K562 (cell line): ENCODE measurements around the gene AFF3. TPM values are rescaled to one million over a fixed set of nuclear protein-coding genes. Genes with fewer than 3 reads are reported as not detected.

ENCODE experiments used
- ATAC-seq: fragments of 200-7000 bp; cut with Tn5 transposase; 3 replicates; pipeline ENCODE4 v1.9.1; 2020; ENCODE audit warnings: moderate library complexity
- BruUV-seq: library from RNA; stranded (reverse); fragments of 400-500 nt; replicated peaks from 2 replicates; lab custom pipeline; 2021; lab: Mats Ljungman, UMichigan
- CTCF ChIA-PET: fragments of 300-600 bp; formaldehyde crosslinking; extraction: SDS; loops from one replicate; lab custom pipeline; 2021; ENCODE audit warnings: low intra/inter-chr PET ratio; lab: Yijun Ruan, JAX
- POLR2A ChIA-PET: fragments of 300-600, 350-650 bp; sonication (Branson Sonifier 250); formaldehyde crosslinking; extraction: SDS; loops from one replicate; lab custom pipeline; 2021; ENCODE audit warnings: antibody characterized with exemption, inconsistent platforms; lab: Yijun Ruan, JAX
- DNase-seq, 4 experiments: peaks; one replicate each; pipeline versions ENCODE4 v3.0.0 to v3.0.0-alpha.2; 2011 to 2018; ENCODE audit warnings: low spot score in 3 of 4, mixed read lengths in 3 of 4; ENCODE audit errors: extremely low read depth in 1 of 4
- FAIRE-seq: peaks from 2 replicates; lab custom pipeline; 2011; peaks lifted over from hg19 to GRCh38; lab: Jason Lieb, UNC
- H2AFZ ChIP-seq: 2 replicates; pipeline ENCODE4 v1.6.0; 2011; ENCODE audit warnings: low read depth, low read length, control low read depth, inconsistent platforms
- H3K27ac ChIP-seq: fragments of 200-600 bp; 3 replicates; pipeline ENCODE4 v1.8.0; 2011; ENCODE audit warnings: low read depth, mild to moderate bottlenecking, control low read depth, inconsistent platforms, low read length, moderate library complexity, mixed read lengths; ENCODE audit errors: extremely low read depth
- H3K27me3 ChIP-seq, 2 experiments: fragments of 300-600 bp in 1 of 2; 2 replicates in 1 of 2; 3 replicates in 1 of 2; pipeline versions ENCODE4 v1.6.0 to v1.8.0; 2011; ENCODE audit warnings: inconsistent platforms in 2 of 2, low read length in 2 of 2, mild to moderate bottlenecking in 1 of 2, mixed read lengths in 1 of 2, moderate library complexity in 1 of 2; ENCODE audit not compliant: control insufficient read depth in 2 of 2, insufficient read depth in 2 of 2
- H3K36me3 ChIP-seq: fragments of 300-600 bp; 3 replicates; pipeline ENCODE4 v1.8.0; 2011; ENCODE audit warnings: mild to moderate bottlenecking, low read length, inconsistent platforms; ENCODE audit not compliant: control insufficient read depth, insufficient read depth
- H3K4me1 ChIP-seq, 2 experiments: fragments of 200-600 bp in 1 of 2; replicated peaks in 1 of 2; 2 replicates in 1 of 2; 3 replicates in 1 of 2; pipeline versions ENCODE4 v1.5.1 to v1.8.0; 2011; ENCODE audit warnings: inconsistent platforms in 2 of 2, low read length in 2 of 2, mild to moderate bottlenecking in 1 of 2, mixed read lengths in 1 of 2, moderate library complexity in 1 of 2; ENCODE audit not compliant: control insufficient read depth in 2 of 2, insufficient read depth in 2 of 2
- H3K4me2 ChIP-seq: 2 replicates; pipeline ENCODE4 v1.6.1; 2011; ENCODE audit warnings: low read length, control low read depth, inconsistent platforms, mixed read lengths; ENCODE audit not compliant: insufficient read depth
- H3K4me3 ChIP-seq: fragments of 200-600 bp; sonication (generic), shearing (Covaris generic); 2 replicates; pipeline ENCODE4 v1.5.1; 2016; ENCODE audit warnings: control low read depth, inconsistent platforms
- H3K79me2 ChIP-seq: fragments of 200-600 bp; 3 replicates; pipeline ENCODE4 v1.8.0; 2011; ENCODE audit warnings: low read length, inconsistent platforms; ENCODE audit not compliant: control insufficient read depth, insufficient read depth
- H3K9ac ChIP-seq, 2 experiments: 2 replicates each; pipeline versions ENCODE4 v1.6.0 to v1.6.1; 2011; ENCODE audit warnings: low read depth in 2 of 2, low read length in 2 of 2, control low read depth in 1 of 2, inconsistent platforms in 1 of 2, mild to moderate bottlenecking in 1 of 2, mixed read lengths in 1 of 2; ENCODE audit not compliant: insufficient read depth in 1 of 2
- H3K9me1 ChIP-seq: one replicate; pipeline ENCODE4 v1.6.0; 2011; ENCODE audit warnings: inconsistent platforms, mild to moderate bottlenecking, low read length, moderate library complexity; ENCODE audit not compliant: control insufficient read depth, insufficient read depth
- H3K9me3 ChIP-seq: replicated peaks from 2 replicates; pipeline ENCODE4 v1.5.1; 2011; ENCODE audit warnings: low read depth, low read length, inconsistent platforms; ENCODE audit not compliant: control insufficient read depth, insufficient read depth
- H4K20me1 ChIP-seq: replicated peaks from 2 replicates; pipeline ENCODE4 v1.6.1; 2011; ENCODE audit warnings: low read length, inconsistent platforms, mixed read lengths; ENCODE audit not compliant: control insufficient read depth, insufficient read depth
- BCL6 ChIP-seq: fragments of 250-450 bp; sonication (Bioruptor Pico); IDR thresholded peaks from 2 replicates; pipeline ENCODE4 v1.4.0; 2020
- BRD4 ChIP-seq: fragments of 200-600 bp; sonication (generic); IDR thresholded peaks from 2 replicates; pipeline ENCODE4 v1.6.1; 2017; ENCODE audit warnings: inconsistent platforms
- CCAR2 ChIP-seq: fragments of 200-400 bp; formaldehyde crosslinking; IDR thresholded peaks from 2 replicates; pipeline ENCODE4 v1.6.1; 2017; ENCODE audit warnings: mild to moderate bottlenecking, low read depth, low read length
- DIDO1 ChIP-seq: fragments of 450-650 bp; IDR thresholded peaks from 2 replicates; pipeline ENCODE4 v1.6.1; 2016; ENCODE audit warnings: low read depth, missing biosample characterization, missing genetic modification characterization
- HMGN3 ChIP-seq: IDR thresholded peaks from 2 replicates; pipeline ENCODE4 v1.6.1; 2011; ENCODE audit warnings: borderline replicate concordance, low read depth, mild to moderate bottlenecking, mixed read lengths, low read length; ENCODE audit not compliant: insufficient read length; ENCODE audit errors: extremely low read depth
- KLF16 ChIP-seq: IDR thresholded peaks from 2 replicates; pipeline ENCODE4 v1.6.1; 2016; ENCODE audit warnings: antibody characterized with exemption
- MAFK ChIP-seq: IDR thresholded peaks from 2 replicates; pipeline ENCODE4 v1.6.1; 2011; ENCODE audit warnings: low read length, improper control_type of control experiment
- PML ChIP-seq: IDR thresholded peaks from 2 replicates; pipeline ENCODE4 v1.6.1; 2012; ENCODE audit warnings: low read length, inconsistent platforms
- PURB ChIP-seq: sonication (generic); formaldehyde crosslinking; IDR thresholded peaks from 2 replicates; pipeline ENCODE4 v1.9.0; 2021; ENCODE audit warnings: low read depth, mild to moderate bottlenecking, missing genetic modification reagents
- TAL1 ChIP-seq: fragments of 450-650 bp; IDR thresholded peaks from 2 replicates; pipeline ENCODE4 v1.6.1; 2016; ENCODE audit warnings: mild to moderate bottlenecking
- ZBTB5 ChIP-seq: fragments of 450-650 bp; IDR thresholded peaks from 2 replicates; pipeline ENCODE4 v1.6.1; 2017; ENCODE audit warnings: antibody characterized with exemption
- ZFP91 ChIP-seq: sonication (generic); formaldehyde crosslinking; IDR thresholded peaks from 2 replicates; pipeline ENCODE4 v1.8.0; 2022; ENCODE audit warnings: mild to moderate bottlenecking, missing genetic modification reagents
- ZNF175 ChIP-seq: fragments of 200-800 bp; sonication (Bioruptor generic); IDR thresholded peaks from 2 replicates; pipeline ENCODE4 v1.6.1; 2016; ENCODE audit warnings: low read depth, mild to moderate bottlenecking, missing genetic modification characterization, missing compliant biosample characterization
- ZNF274 ChIP-seq: IDR thresholded peaks from 2 replicates; pipeline ENCODE4 v1.6.1; 2011; ENCODE audit warnings: low read depth, mild to moderate bottlenecking, low read length, moderate library complexity, borderline replicate concordance
- ZNF280A ChIP-seq: fragments of 450-650 bp; IDR thresholded peaks from 2 replicates; pipeline ENCODE4 v1.6.1; 2018; ENCODE audit warnings: mild to moderate bottlenecking, low read depth; ENCODE audit not compliant: partially characterized antibody
- ZNF507 ChIP-seq: conservative IDR thresholded peaks from 2 replicates; pipeline ENCODE4 v1.6.1; 2017; ENCODE audit warnings: missing genetic modification characterization, missing compliant biosample characterization
- WGBS: fragments of 100-300 bp; shearing (Covaris generic); methylation state at CpG from one replicate; pipeline ENCODE4 v1.1.6; 2016; ENCODE audit warnings: low coverage, mixed read lengths; ENCODE audit not compliant: insufficient coverage; ENCODE audit errors: missing lambda C conversion rate; 5-methylcytosine and 5-hydroxymethylcytosine counted together
- in situ Hi-C: fragments of 300-500 bp; cut with MboI; formaldehyde crosslinking; loops from 4 replicates; pipeline ENCODE4 v1.15.0; 2018; ENCODE audit warnings: inconsistent platforms, mixed read lengths
- intact Hi-C: fragments of 100-400 bp; cut with micrococcal nuclease; formaldehyde crosslinking; loops from 2 replicates; pipeline ENCODE4 v1.14.2; 2022
- polyA plus RNA-seq, 8 experiments: library from polyadenylated mRNA; depleted of rRNA in 4 of 8; stranded (reverse) in 5 of 8; unstranded in 3 of 8; fragments of >200 nt; fragmentation: Nextera tagmentation in 2 of 8; fragmentation: Illumina TruSeq in 1 of 8; extraction: Ambion mirVana in 2 of 8; extraction: Trizol in 1 of 8; gene quantifications; 2 replicates each; pipeline versions ENCODE4 v1.2.1 to v1.2.3, GENCODE V29; 2011 to 2014; ENCODE audit warnings: inconsistent platforms in 1 of 8, missing spikeins in 1 of 8
- total RNA-seq, 7 experiments: library from RNA; depleted of rRNA in 6 of 7; stranded (reverse); fragments of >200 nt in 6 of 7; fragmentation: Illumina TruSeq in 2 of 7; extraction: Trizol in 2 of 7; gene quantifications; 2 replicates each; pipeline versions ENCODE4 v1.2.1 to v1.2.3, GENCODE V29; 2011 to 2021; ENCODE audit warnings: low replicate concordance in 1 of 7

The AFF3 gene
- total and polyA plus RNA-seq, 9 of the 15 experiments (the other 6 are each of a cell fraction or from before 2014, with no cell fraction given), result 0.02 to 0.11 TPM; not detected in 7

- intact Hi-C loops, result no loop called here
- peaks cover 4% of the 10 kb centered on the region in 2 experiments; a peak in 2 of 5 replicates for H3K27me3 ChIP-seq
- ATAC-seq (no peak), FAIRE-seq (no peak), DNase-seq (no peak)
- no peaks in the 10 kb centered on the region for H3K79me2 ChIP-seq
- in situ Hi-C loops, result no loop called here
- H3K4me1 ChIP-seq, result no peaks in the 10 kb centered on the region
- H3K9ac ChIP-seq, result no peak overlapping the region
- WGBS, result 0% methylated on average over 3 of the region's 3 CpGs
- no peaks in the 10 kb centered on the region for H3K36me3 ChIP-seq
- BruUV-seq, result no TSS peak
- H4K20me1 ChIP-seq, result no peaks in the 10 kb centered on the region
- no peak overlapping the region for H3K4me2 ChIP-seq
- H3K27ac ChIP-seq, result no peak overlapping the region
- no peak for TF ChIP-seq PURB (CRISPR knock-in tag)
- TF ChIP-seq ZNF280A, result no peak
- TF ChIP-seq TAL1, result no peak
- TF ChIP-seq CCAR2, result no peak
- TF ChIP-seq ZFP91 (CRISPR knock-in tag), result no peak
- TF ChIP-seq BRD4, result no peak
- no peak for TF ChIP-seq HMGN3
- TF ChIP-seq BCL6 (CRISPR knock-in tag), result no peak
- TF ChIP-seq ZNF175, result no peak
- no peak for TF ChIP-seq MAFK
- no peak for TF ChIP-seq KLF16
- no peak for TF ChIP-seq ZNF507
- TF ChIP-seq DIDO1 (tag), result no peak
- TF ChIP-seq ZNF274, result no peak
- TF ChIP-seq ZBTB5, result no peak
- no peak for TF ChIP-seq PML
- H3K9me1 ChIP-seq, result no peaks in the 10 kb centered on the region
- no peak overlapping the region for H2AFZ ChIP-seq
- H3K4me3 ChIP-seq, result no peak overlapping the region
- POLR2A ChIA-PET, result no interaction called here
- CTCF ChIA-PET, result no interaction called here
- H3K9me3 ChIP-seq, result no peaks in the 10 kb centered on the region
Measured at GRCh38 chr2:99974682-99975375, 167.6 kb downstream of the AFF3 start.
